K562 (cell line): ENCODE results near the gene CTBP2. TPM values are rescaled to one million over a fixed set of nuclear protein-coding genes. Genes with fewer than 3 reads are reported as not detected.

Experiments
- ATAC-seq: fragments of 200-7000 bp; cut with Tn5 transposase; 3 replicates; pipeline ENCODE4 v1.9.1; 2020; ENCODE audit warnings: moderate library complexity
- BruUV-seq: library from RNA; stranded (reverse); fragments of 400-500 nt; replicated peaks from 2 replicates; lab custom pipeline; 2021; lab: Mats Ljungman, UMichigan
- CTCF ChIA-PET: fragments of 300-600 bp; formaldehyde crosslinking; extraction: SDS; loops from one replicate; lab custom pipeline; 2021; ENCODE audit warnings: low intra/inter-chr PET ratio; lab: Yijun Ruan, JAX
- POLR2A ChIA-PET: fragments of 300-600, 350-650 bp; sonication (Branson Sonifier 250); formaldehyde crosslinking; extraction: SDS; loops from one replicate; lab custom pipeline; 2021; ENCODE audit warnings: antibody characterized with exemption, inconsistent platforms; lab: Yijun Ruan, JAX
- DNase-seq, 4 experiments: peaks; one replicate each; pipeline versions ENCODE4 v3.0.0 to v3.0.0-alpha.2; 2011 to 2018; ENCODE audit warnings: low spot score in 3 of 4, mixed read lengths in 3 of 4; ENCODE audit errors: extremely low read depth in 1 of 4
- FAIRE-seq: peaks from 2 replicates; lab custom pipeline; 2011; peaks lifted over from hg19 to GRCh38; lab: Jason Lieb, UNC
- H2AFZ ChIP-seq: 2 replicates; pipeline ENCODE4 v1.6.0; 2011; ENCODE audit warnings: low read depth, low read length, control low read depth, inconsistent platforms
- H3K27ac ChIP-seq: fragments of 200-600 bp; 3 replicates; pipeline ENCODE4 v1.8.0; 2011; ENCODE audit warnings: low read depth, mild to moderate bottlenecking, control low read depth, inconsistent platforms, low read length, moderate library complexity, mixed read lengths; ENCODE audit errors: extremely low read depth
- H3K27me3 ChIP-seq, 2 experiments: fragments of 300-600 bp in 1 of 2; 2 replicates in 1 of 2; 3 replicates in 1 of 2; pipeline versions ENCODE4 v1.6.0 to v1.8.0; 2011; ENCODE audit warnings: inconsistent platforms in 2 of 2, low read length in 2 of 2, mild to moderate bottlenecking in 1 of 2, mixed read lengths in 1 of 2, moderate library complexity in 1 of 2; ENCODE audit not compliant: control insufficient read depth in 2 of 2, insufficient read depth in 2 of 2
- H3K36me3 ChIP-seq: fragments of 300-600 bp; 3 replicates; pipeline ENCODE4 v1.8.0; 2011; ENCODE audit warnings: mild to moderate bottlenecking, low read length, inconsistent platforms; ENCODE audit not compliant: control insufficient read depth, insufficient read depth
- H3K4me1 ChIP-seq, 2 experiments: fragments of 200-600 bp in 1 of 2; replicated peaks in 1 of 2; 2 replicates in 1 of 2; 3 replicates in 1 of 2; pipeline versions ENCODE4 v1.5.1 to v1.8.0; 2011; ENCODE audit warnings: inconsistent platforms in 2 of 2, low read length in 2 of 2, mild to moderate bottlenecking in 1 of 2, mixed read lengths in 1 of 2, moderate library complexity in 1 of 2; ENCODE audit not compliant: control insufficient read depth in 2 of 2, insufficient read depth in 2 of 2
- H3K4me2 ChIP-seq: 2 replicates; pipeline ENCODE4 v1.6.1; 2011; ENCODE audit warnings: low read length, control low read depth, inconsistent platforms, mixed read lengths; ENCODE audit not compliant: insufficient read depth
- H3K4me3 ChIP-seq: fragments of 200-600 bp; sonication (generic), shearing (Covaris generic); 2 replicates; pipeline ENCODE4 v1.5.1; 2016; ENCODE audit warnings: control low read depth, inconsistent platforms
- H3K79me2 ChIP-seq: fragments of 200-600 bp; 3 replicates; pipeline ENCODE4 v1.8.0; 2011; ENCODE audit warnings: low read length, inconsistent platforms; ENCODE audit not compliant: control insufficient read depth, insufficient read depth
- H3K9ac ChIP-seq, 2 experiments: 2 replicates each; pipeline versions ENCODE4 v1.6.0 to v1.6.1; 2011; ENCODE audit warnings: low read depth in 2 of 2, low read length in 2 of 2, control low read depth in 1 of 2, inconsistent platforms in 1 of 2, mild to moderate bottlenecking in 1 of 2, mixed read lengths in 1 of 2; ENCODE audit not compliant: insufficient read depth in 1 of 2
- H3K9me1 ChIP-seq: one replicate; pipeline ENCODE4 v1.6.0; 2011; ENCODE audit warnings: inconsistent platforms, mild to moderate bottlenecking, low read length, moderate library complexity; ENCODE audit not compliant: control insufficient read depth, insufficient read depth
- H3K9me3 ChIP-seq: replicated peaks from 2 replicates; pipeline ENCODE4 v1.5.1; 2011; ENCODE audit warnings: low read depth, low read length, inconsistent platforms; ENCODE audit not compliant: control insufficient read depth, insufficient read depth
- H4K20me1 ChIP-seq: replicated peaks from 2 replicates; pipeline ENCODE4 v1.6.1; 2011; ENCODE audit warnings: low read length, inconsistent platforms, mixed read lengths; ENCODE audit not compliant: control insufficient read depth, insufficient read depth
- CBFA2T2 ChIP-seq: fragments of 450-650 bp; conservative IDR thresholded peaks from 2 replicates; pipeline ENCODE4 v1.6.1; 2017; ENCODE audit warnings: mild to moderate bottlenecking
- CREBBP ChIP-seq: IDR thresholded peaks from one replicate; pipeline ENCODE4 v1.6.1; 2012; ENCODE audit warnings: low read depth, mild to moderate bottlenecking, control low read depth, inconsistent platforms, low read length
- EP400 ChIP-seq: fragments of 450-650 bp; IDR thresholded peaks from 2 replicates; pipeline ENCODE4 v1.6.1; 2017; ENCODE audit warnings: antibody characterized with exemption, mild to moderate bottlenecking, moderate library complexity
- NCOA4 ChIP-seq: fragments of 450-650 bp; IDR thresholded peaks from 2 replicates; pipeline ENCODE4 v1.6.1; 2018; ENCODE audit warnings: mild to moderate bottlenecking; ENCODE audit not compliant: partially characterized antibody
- PHF20 ChIP-seq: fragments of 450-650 bp; IDR thresholded peaks from 2 replicates; pipeline ENCODE4 v1.6.1; 2018; ENCODE audit not compliant: partially characterized antibody
- RFX5 ChIP-seq: IDR thresholded peaks from 2 replicates; pipeline ENCODE4 v1.6.1; 2011; ENCODE audit warnings: low read depth, mild to moderate bottlenecking, improper control_type of control experiment, low read length
- RFX7 ChIP-seq: fragments of 250-450 bp; sonication (Bioruptor Pico); IDR thresholded peaks from 2 replicates; pipeline ENCODE4 v1.5.1; 2021; ENCODE audit warnings: mild to moderate bottlenecking
- SMAD3 ChIP-seq: fragments of 450-650 bp; formaldehyde crosslinking; conservative IDR thresholded peaks from 2 replicates; pipeline ENCODE4 v1.4.0; 2020; ENCODE audit warnings: mild to moderate bottlenecking
- SNRNP70 ChIP-seq: fragments of 200-400 bp; formaldehyde crosslinking; optimal IDR thresholded peaks from 2 replicates; pipeline ENCODE3; 2017; ENCODE audit warnings: low read depth, low read length
- ZNF232 ChIP-seq: sonication (generic); formaldehyde crosslinking; IDR thresholded peaks from 2 replicates; pipeline ENCODE4 v1.8.0; 2022; ENCODE audit warnings: mild to moderate bottlenecking, missing genetic modification reagents
- ZNF280A ChIP-seq: fragments of 450-650 bp; IDR thresholded peaks from 2 replicates; pipeline ENCODE4 v1.6.1; 2018; ENCODE audit warnings: mild to moderate bottlenecking, low read depth; ENCODE audit not compliant: partially characterized antibody
- WGBS: fragments of 100-300 bp; shearing (Covaris generic); methylation state at CpG from one replicate; pipeline ENCODE4 v1.1.6; 2016; ENCODE audit warnings: low coverage, mixed read lengths; ENCODE audit not compliant: insufficient coverage; ENCODE audit errors: missing lambda C conversion rate; 5-methylcytosine and 5-hydroxymethylcytosine counted together
- in situ Hi-C: fragments of 300-500 bp; cut with MboI; formaldehyde crosslinking; loops from 4 replicates; pipeline ENCODE4 v1.15.0; 2018; ENCODE audit warnings: inconsistent platforms, mixed read lengths
- intact Hi-C: fragments of 100-400 bp; cut with micrococcal nuclease; formaldehyde crosslinking; loops from 2 replicates; pipeline ENCODE4 v1.14.2; 2022
- polyA plus RNA-seq, 8 experiments: library from polyadenylated mRNA; depleted of rRNA in 4 of 8; stranded (reverse) in 5 of 8; unstranded in 3 of 8; fragments of >200 nt; fragmentation: Nextera tagmentation in 2 of 8; fragmentation: Illumina TruSeq in 1 of 8; extraction: Ambion mirVana in 2 of 8; extraction: Trizol in 1 of 8; gene quantifications; 2 replicates each; pipeline versions ENCODE4 v1.2.1 to v1.2.3, GENCODE V29; 2011 to 2014; ENCODE audit warnings: inconsistent platforms in 1 of 8, missing spikeins in 1 of 8
- total RNA-seq, 7 experiments: library from RNA; depleted of rRNA in 6 of 7; stranded (reverse); fragments of >200 nt in 6 of 7; fragmentation: Illumina TruSeq in 2 of 7; extraction: Trizol in 2 of 7; gene quantifications; 2 replicates each; pipeline versions ENCODE4 v1.2.1 to v1.2.3, GENCODE V29; 2011 to 2021; ENCODE audit warnings: low replicate concordance in 1 of 7
- TF ChIP-seq, protein P1 (sequence below): IDR thresholded peaks from 3 replicates; pipeline ENCODE4 v1.6.1; 2011; ENCODE audit warnings: borderline replicate concordance, mild to moderate bottlenecking; ENCODE audit not compliant: insufficient read length, insufficient read depth
- TF ChIP-seq, protein P2 (sequence below), 2 experiments: fragments of 450-650 bp; IDR thresholded peaks; 2 replicates each; pipeline ENCODE4 v1.6.1; 2018; ENCODE audit warnings: mild to moderate bottlenecking in 2 of 2, low read depth in 1 of 2; ENCODE audit not compliant: partially characterized antibody in 2 of 2
- TF ChIP-seq, protein P3 (sequence below): sonication (generic); formaldehyde crosslinking; IDR thresholded peaks from 2 replicates; pipeline ENCODE4 v1.8.0; 2022; ENCODE audit warnings: mild to moderate bottlenecking, missing genetic modification reagents

Gene CTBP2
- total and polyA plus RNA-seq, 9 of the 15 experiments (the other 6 are each of a cell fraction or from before 2014, with no cell fraction given): 1.3 to 8.8 (median 5.1) TPM

DNA sequence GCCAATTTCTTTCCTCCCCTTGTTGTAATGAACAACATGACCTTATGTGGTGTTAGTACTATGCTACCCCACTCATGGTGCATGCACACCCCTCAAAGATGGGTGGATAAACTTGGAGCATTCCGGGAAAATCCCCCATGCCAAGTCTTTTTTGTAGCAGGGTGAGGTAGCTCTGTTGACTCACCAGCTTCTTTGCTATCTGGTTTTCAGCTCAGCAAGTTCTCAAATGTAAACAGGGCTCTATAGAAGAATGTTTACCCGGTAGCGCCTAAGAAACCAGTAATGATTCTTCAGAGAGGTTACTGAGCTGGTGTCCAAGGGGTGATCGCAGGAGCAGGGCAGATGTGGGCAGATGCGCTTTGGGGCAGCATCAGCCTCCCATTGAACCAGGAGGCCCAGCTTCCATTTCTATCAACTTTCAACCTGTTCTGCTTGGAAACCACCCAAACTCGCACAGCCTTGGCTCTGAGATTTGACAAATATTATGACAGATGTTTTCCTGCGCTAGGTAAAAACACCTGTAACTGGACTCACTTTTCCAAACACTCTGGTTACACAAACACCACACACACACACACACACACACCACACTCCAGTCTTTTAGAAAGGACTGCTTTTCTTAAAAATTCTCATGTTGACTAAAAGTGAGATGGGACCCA lies 130.7 kb downstream of the CTBP2 start:
- ATAC-seq (no peak), FAIRE-seq (no peak), DNase-seq (no peak)
- H3K4me2 ChIP-seq: no peak overlapping the region
- no peak overlapping the region for H3K4me3 ChIP-seq
- no peak overlapping the region for H2AFZ ChIP-seq
- H3K4me1 ChIP-seq: no peaks in the 10 kb centered on the region
- H4K20me1 ChIP-seq: no peaks in the 10 kb centered on the region
- ChIA-PET CTCF (no interaction called here), POLR2A (no interaction called here)
- intact Hi-C loops: no loop called here
- WGBS: no CpG with 5 or more reads among the region's 7 CpGs
- H3K9me3 ChIP-seq: no peaks in the 10 kb centered on the region
- no peaks in the 10 kb centered on the region for H3K36me3 ChIP-seq
- in situ Hi-C loops: loop anchor here (25.0 kb wide), 1 partner anchor 767 kb away; no protein-coding TSS in a partner anchor
- no TSS peak for BruUV-seq
- H3K27me3 ChIP-seq: no peaks in the 10 kb centered on the region
- H3K79me2 ChIP-seq: no peaks in the 10 kb centered on the region
- no peak overlapping the region for H3K27ac ChIP-seq
- H3K9ac ChIP-seq: no peak overlapping the region
- H3K9me1 ChIP-seq: no peaks in the 10 kb centered on the region
- TF ChIP-seq SMAD3 (CRISPR knock-in tag) (no peak), PHF20 (no peak), ZNF280A (no peak), CBFA2T2 (no peak), NCOA4 (no peak), ZNF232 (CRISPR knock-in tag) (no peak), RFX5 (no peak), RFX7 (CRISPR knock-in tag) (no peak), CREBBP (no peak), SNRNP70 (no peak), EP400 (no peak)
- TF ChIP-seq, protein P1, sequence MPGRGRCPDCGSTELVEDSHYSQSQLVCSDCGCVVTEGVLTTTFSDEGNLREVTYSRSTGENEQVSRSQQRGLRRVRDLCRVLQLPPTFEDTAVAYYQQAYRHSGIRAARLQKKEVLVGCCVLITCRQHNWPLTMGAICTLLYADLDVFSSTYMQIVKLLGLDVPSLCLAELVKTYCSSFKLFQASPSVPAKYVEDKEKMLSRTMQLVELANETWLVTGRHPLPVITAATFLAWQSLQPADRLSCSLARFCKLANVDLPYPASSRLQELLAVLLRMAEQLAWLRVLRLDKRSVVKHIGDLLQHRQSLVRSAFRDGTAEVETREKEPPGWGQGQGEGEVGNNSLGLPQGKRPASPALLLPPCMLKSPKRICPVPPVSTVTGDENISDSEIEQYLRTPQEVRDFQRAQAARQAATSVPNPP: no peak
- TF ChIP-seq, protein P2, sequence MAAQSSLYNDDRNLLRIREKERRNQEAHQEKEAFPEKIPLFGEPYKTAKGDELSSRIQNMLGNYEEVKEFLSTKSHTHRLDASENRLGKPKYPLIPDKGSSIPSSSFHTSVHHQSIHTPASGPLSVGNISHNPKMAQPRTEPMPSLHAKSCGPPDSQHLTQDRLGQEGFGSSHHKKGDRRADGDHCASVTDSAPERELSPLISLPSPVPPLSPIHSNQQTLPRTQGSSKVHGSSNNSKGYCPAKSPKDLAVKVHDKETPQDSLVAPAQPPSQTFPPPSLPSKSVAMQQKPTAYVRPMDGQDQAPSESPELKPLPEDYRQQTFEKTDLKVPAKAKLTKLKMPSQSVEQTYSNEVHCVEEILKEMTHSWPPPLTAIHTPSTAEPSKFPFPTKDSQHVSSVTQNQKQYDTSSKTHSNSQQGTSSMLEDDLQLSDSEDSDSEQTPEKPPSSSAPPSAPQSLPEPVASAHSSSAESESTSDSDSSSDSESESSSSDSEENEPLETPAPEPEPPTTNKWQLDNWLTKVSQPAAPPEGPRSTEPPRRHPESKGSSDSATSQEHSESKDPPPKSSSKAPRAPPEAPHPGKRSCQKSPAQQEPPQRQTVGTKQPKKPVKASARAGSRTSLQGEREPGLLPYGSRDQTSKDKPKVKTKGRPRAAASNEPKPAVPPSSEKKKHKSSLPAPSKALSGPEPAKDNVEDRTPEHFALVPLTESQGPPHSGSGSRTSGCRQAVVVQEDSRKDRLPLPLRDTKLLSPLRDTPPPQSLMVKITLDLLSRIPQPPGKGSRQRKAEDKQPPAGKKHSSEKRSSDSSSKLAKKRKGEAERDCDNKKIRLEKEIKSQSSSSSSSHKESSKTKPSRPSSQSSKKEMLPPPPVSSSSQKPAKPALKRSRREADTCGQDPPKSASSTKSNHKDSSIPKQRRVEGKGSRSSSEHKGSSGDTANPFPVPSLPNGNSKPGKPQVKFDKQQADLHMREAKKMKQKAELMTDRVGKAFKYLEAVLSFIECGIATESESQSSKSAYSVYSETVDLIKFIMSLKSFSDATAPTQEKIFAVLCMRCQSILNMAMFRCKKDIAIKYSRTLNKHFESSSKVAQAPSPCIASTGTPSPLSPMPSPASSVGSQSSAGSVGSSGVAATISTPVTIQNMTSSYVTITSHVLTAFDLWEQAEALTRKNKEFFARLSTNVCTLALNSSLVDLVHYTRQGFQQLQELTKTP (IDR thresholded peaks at IDR 0.05; ENCODE audit: low read depth in 1 of 2, partially characterized antibody in 2 of 2): no peak
- TF ChIP-seq, protein P3, sequence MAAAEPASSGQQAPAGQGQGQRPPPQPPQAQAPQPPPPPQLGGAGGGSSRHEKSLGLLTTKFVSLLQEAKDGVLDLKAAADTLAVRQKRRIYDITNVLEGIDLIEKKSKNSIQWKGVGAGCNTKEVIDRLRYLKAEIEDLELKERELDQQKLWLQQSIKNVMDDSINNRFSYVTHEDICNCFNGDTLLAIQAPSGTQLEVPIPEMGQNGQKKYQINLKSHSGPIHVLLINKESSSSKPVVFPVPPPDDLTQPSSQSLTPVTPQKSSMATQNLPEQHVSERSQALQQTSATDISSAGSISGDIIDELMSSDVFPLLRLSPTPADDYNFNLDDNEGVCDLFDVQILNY (CRISPR knock-in tag): no peak
